ENCODE data around the gene VIM.

- TF ChIP-seq REST (IDR thresholded peaks at IDR 0.05; ENCODE audit: insufficient replicate concordance, low read depth): no peak
- no peak for TF ChIP-seq CTCF (IDR thresholded peaks at IDR 0.05; ENCODE audit: insufficient read depth, low read length)
- TF ChIP-seq POLR2AphosphoS5 (IDR thresholded peaks at IDR 0.05; ENCODE audit: low read depth): no peak
- TF ChIP-seq SPI1 (IDR thresholded peaks at IDR 0.05; ENCODE audit: borderline replicate concordance, low read depth): no peak
These were observed 9.0 kb upstream of the VIM start for GRCh38 chr10:17219024-17219423.
